Left ventricle myocardium inferior (tissue), 1 donor: ENCODE measurements around the gene CCSER2. TPM values are rescaled to one million over a fixed set of nuclear protein-coding genes. Genes with fewer than 3 reads are reported as not detected.
"Not testable (repeated sequence)": the region's sequence is repeated elsewhere in the genome, so short reads cannot be mapped to it uniquely, and the experiment has no call there.

Experiments used
- DNase-seq: peaks from one replicate; pipeline ENCODE4 v3.0.0-alpha.2; 2020
- H3K27ac ChIP-seq: fragments of 200-600 bp; replicated peaks from 2 replicates; pipeline ENCODE4 v1.8.0; 2021
- H3K27me3 ChIP-seq: fragments of 200-600 bp; 2 replicates; pipeline ENCODE4 v1.8.0; 2021; ENCODE audit warnings: low read depth
- H3K36me3 ChIP-seq: fragments of 200-600 bp; 2 replicates; pipeline ENCODE4 v1.8.0; 2021
- H3K4me1 ChIP-seq: fragments of 200-600 bp; 2 replicates; pipeline ENCODE4 v1.8.0; 2021
- H3K4me3 ChIP-seq: fragments of 200-600 bp; 2 replicates; pipeline ENCODE4 v1.8.0; 2021; ENCODE audit warnings: mild to moderate bottlenecking, moderate library complexity
- H3K9me3 ChIP-seq: fragments of 200-600 bp; replicated peaks from 2 replicates; pipeline ENCODE4 v1.8.0; 2021
- CTCF ChIP-seq: fragments of 200-600 bp; IDR thresholded peaks from 2 replicates; pipeline ENCODE4 v1.8.0; 2021; ENCODE audit warnings: antibody characterized with exemption, mild to moderate bottlenecking, borderline replicate concordance
- intact Hi-C: fragments of 100-400 bp; cut with micrococcal nuclease; formaldehyde crosslinking; loops from one replicate; pipeline ENCODE4 v1.11.0; 2022
- long read RNA-seq: library from polyadenylated mRNA; unstranded; transcript quantifications from one replicate; pipeline ENCODE4 v2.0.0, GENCODE V29; 2021
- total RNA-seq: library from RNA; stranded (reverse); fragmentation: NEBNext Ultra II Directional; extraction: Animal tissue kit (Norgen Biotek cat#: 25700); gene quantifications from one replicate; pipeline ENCODE4 v1.2.1, GENCODE V29; 2021
- donor health status: DM: no; HTN: yes; CAD: no; lungs with severe emphysema.

The CCSER2 gene
- 175 TPM for total RNA-seq
- long read RNA-seq, full-length matches to known transcripts = 62 of 83 reads
- long read RNA-seq, partial matches to known transcripts = 11 of 83 reads
- long read RNA-seq, other reads (novel, unspliced or antisense) = 10 of 83 reads

- intact Hi-C loops = no loop called here
- Histone ChIP-seq H3K27me3 (no peaks in the 10 kb centered on the region), H3K9me3 (no peaks in the 10 kb centered on the region), H3K27ac (peak within 1 kb of the TSS; percentile 98), H3K4me1 (peaks cover 42% of the 10 kb centered on the region), H3K4me3 (peak within 1 kb of the TSS; percentile 94), H3K36me3 (no peaks in the 10 kb centered on the region)
- peak; percentile 98 for DNase-seq
- TF ChIP-seq CTCF = peak; percentile 36
Observed at GRCh38 chr10:84328418-84329195, at the start of gene CCSER2. Gene CCSER2 (plus strand): TSS chr10:84328589. CDS start chr10:84371053, 42,464 bp downstream.

GRCh38 chr10:84279876-84280475 lies 48.4 kb upstream of the CCSER2 start:
- H3K4me1 ChIP-seq, H3K36me3 ChIP-seq, intact Hi-C loops, DNase-seq, H3K9me3 ChIP-seq, H3K27ac ChIP-seq, H3K4me3 ChIP-seq: not testable (repeated sequence)
- peaks cover 45% of the 10 kb centered on the region for H3K27me3 ChIP-seq

DNA sequence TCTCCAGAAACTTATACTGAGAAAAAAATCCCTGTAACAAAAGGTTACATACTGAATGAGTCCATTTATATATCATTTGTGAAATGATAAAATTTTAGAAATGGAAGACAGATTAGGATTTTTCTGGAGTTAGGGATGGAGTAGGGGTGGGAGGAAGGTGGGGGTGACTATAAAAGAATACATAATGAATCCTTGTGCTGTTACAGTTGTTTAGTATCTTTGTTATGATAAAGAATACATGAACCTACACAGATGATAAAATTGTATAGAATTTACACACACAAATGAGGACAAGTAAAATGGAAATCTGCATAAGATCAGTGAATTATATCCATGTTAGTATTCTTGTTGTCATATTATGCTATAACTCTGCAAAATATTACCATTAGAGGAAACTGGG lies 41.7 kb upstream of the CCSER2 start:
- H3K9me3 ChIP-seq = no peaks in the 10 kb centered on the region
- TF ChIP-seq CTCF = no peak

DNA sequence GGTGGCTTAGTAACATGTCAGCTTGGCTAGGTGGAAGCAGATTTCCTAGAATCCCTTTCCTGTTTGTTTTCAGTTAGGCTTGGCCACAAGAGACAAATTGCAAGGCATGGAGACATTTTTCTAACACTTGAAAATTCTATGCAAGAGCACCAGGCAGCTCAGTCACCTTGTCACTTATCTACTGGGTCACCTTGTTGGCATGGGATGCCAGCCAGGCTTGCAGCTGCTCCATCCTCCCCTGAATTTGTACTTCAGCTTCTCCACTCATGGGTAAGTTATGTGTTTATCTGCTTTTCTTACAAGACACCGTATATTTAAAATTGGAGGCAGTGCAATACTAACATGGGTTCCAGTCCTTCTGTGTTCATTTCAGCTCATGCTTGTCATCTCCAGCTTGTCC lies 40.2 kb upstream of the CCSER2 start:
- no peaks in the 10 kb centered on the region for H3K9me3 ChIP-seq
- intact Hi-C loops = no loop called here
- no peak for TF ChIP-seq CTCF
- peaks cover 5% of the 10 kb centered on the region for H3K27me3 ChIP-seq
- H3K4me3 ChIP-seq = no peak overlapping the region
- DNase-seq = no peak
- no peak overlapping the region for H3K27ac ChIP-seq
- no peaks in the 10 kb centered on the region for H3K4me1 ChIP-seq
- no peaks in the 10 kb centered on the region for H3K36me3 ChIP-seq

More for the DNA sequence above, 41.7 kb upstream of the CCSER2 start:
- Histone ChIP-seq H3K27me3 (peaks cover 5% of the 10 kb centered on the region), H3K36me3 (no peaks in the 10 kb centered on the region), H3K4me3 (no peak overlapping the region), H3K27ac (no peak overlapping the region), H3K4me1 (no peaks in the 10 kb centered on the region)
- no peak for DNase-seq
- intact Hi-C loops = no loop called here

GRCh38 chr10:84289521-84290200 lies 38.7 kb upstream of the CCSER2 start:
- Histone ChIP-seq H3K9me3 (no peaks in the 10 kb centered on the region), H3K27ac (no peak overlapping the region), H3K36me3 (no peaks in the 10 kb centered on the region), H3K27me3 (peaks cover 5% of the 10 kb centered on the region), H3K4me1 (no peaks in the 10 kb centered on the region), H3K4me3 (no peak overlapping the region)
- DNase-seq = no peak
- intact Hi-C loops = no loop called here
- TF ChIP-seq CTCF = no peak

DNA sequence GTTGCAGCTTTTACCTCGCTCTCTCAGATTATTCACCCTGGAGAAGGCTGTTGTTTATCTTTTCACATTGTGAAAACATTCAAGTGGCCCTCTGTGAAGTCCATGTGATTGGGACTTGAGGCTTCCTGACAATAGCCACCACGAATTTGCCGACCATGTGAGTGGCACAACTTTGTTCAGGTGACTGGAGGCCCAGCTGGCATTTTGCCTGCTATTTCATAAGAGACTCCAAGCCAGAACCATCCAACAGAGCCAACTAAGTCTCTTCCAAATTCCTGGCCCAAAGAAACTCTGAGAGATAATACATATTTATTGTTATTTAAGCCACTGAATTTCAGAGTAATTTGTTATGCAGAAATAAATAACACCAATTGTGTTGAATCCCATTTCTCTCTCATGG lies 38.2 kb upstream of the CCSER2 start:
- no peak for TF ChIP-seq CTCF
- no peak overlapping the region for H3K27ac ChIP-seq
- no peaks in the 10 kb centered on the region for H3K4me1 ChIP-seq
- H3K27me3 ChIP-seq = peaks cover 5% of the 10 kb centered on the region
- intact Hi-C loops = no loop called here
- no peak for DNase-seq
- H3K4me3 ChIP-seq = no peak overlapping the region
- H3K36me3 ChIP-seq = no peaks in the 10 kb centered on the region
- no peaks in the 10 kb centered on the region for H3K9me3 ChIP-seq
